Cardiac muscle cell (in vitro differentiated cells and primary cell): ENCODE measurements around the gene OSBPL5. TPM values are rescaled to one million over a fixed set of nuclear protein-coding genes. Genes with fewer than 3 reads are reported as not detected.

Experiments used
- DNase-seq, 2 donors: peaks; one replicate each; pipeline versions ENCODE4 v3.0.0 to v3.0.0-alpha.2; 2010 to 2017; ENCODE audit warnings: low read depth in 1 of 2, low spot score in 1 of 2
- H3K27ac ChIP-seq: fragments of 200-600 bp; sonication (generic); 2 replicates; pipeline ENCODE4 v1.5.1; 2016
- H3K27me3 ChIP-seq: fragments of 200-600 bp; sonication (generic); 2 replicates; pipeline ENCODE4 v1.6.0; 2016; ENCODE audit warnings: control low read depth
- H3K36me3 ChIP-seq: fragments of 200-600 bp; sonication (generic); 2 replicates; pipeline ENCODE4 v1.5.1; 2016; ENCODE audit warnings: control low read depth
- H3K4me1 ChIP-seq: fragments of 200-600 bp; sonication (generic); 2 replicates; pipeline ENCODE4 v1.8.1; 2017; ENCODE audit warnings: low read depth, mild to moderate bottlenecking, mixed run types
- H3K4me3 ChIP-seq: fragments of 200-600 bp; sonication (generic); 2 replicates; pipeline ENCODE4 v1.5.1; 2016; ENCODE audit warnings: mild to moderate bottlenecking
- H3K9me3 ChIP-seq: fragments of 200-600 bp; sonication (generic); 2 replicates; pipeline ENCODE4 v1.5.1; 2017; ENCODE audit warnings: low read depth, mild to moderate bottlenecking, control low read depth
- polyA plus RNA-seq: library from polyadenylated mRNA; unstranded; fragments of >200 nt; fragmentation: Nextera tagmentation; extraction: Ambion mirVana; gene quantifications from 2 replicates; pipeline ENCODE4 v1.2.1, GENCODE V29; 2016
- total RNA-seq: library from RNA; depleted of rRNA; stranded (reverse); fragments of >200 nt; gene quantifications from 2 replicates; pipeline ENCODE4 v1.2.3, GENCODE V29; 2016
- TF ChIP-seq, protein P1 (sequence below): IDR thresholded peaks from 2 replicates; pipeline ENCODE4 v1.5.1; 2012; ENCODE audit warnings: low read depth, mild to moderate bottlenecking, low read length

The OSBPL5 gene
- total and polyA plus RNA-seq, 2 experiments from 2014 or later = 20.9 to 33.9 TPM

DNA sequence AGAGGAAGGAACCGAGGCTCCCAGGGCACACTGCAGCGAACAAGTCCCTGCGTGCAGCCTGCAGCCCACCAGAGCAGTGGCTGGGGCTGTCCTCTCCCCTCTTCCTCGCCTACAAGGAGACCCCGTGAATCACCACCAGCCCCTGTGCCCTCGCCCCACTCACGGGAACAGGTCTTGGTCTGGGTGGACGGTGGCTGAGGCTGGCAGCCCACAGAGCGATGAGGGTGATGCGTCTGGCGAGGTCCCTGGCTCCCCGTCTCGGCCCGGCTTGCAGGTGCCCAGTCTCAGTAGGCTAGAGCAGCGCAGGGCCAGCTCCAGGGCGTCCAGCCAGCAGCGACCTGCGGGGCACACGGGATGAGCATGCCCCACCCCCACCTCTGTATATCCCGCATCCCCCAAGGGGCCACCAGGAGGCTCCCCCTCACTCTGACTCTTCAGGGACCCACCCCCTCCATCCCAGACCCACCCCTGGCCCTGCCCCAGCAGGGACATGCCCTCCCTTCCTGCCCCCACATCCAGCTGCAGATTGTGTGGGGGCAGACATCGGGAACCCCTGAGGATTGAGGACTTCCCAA, 57.4 kb downstream of the OSBPL5 start:
- TF ChIP-seq, protein P1, sequence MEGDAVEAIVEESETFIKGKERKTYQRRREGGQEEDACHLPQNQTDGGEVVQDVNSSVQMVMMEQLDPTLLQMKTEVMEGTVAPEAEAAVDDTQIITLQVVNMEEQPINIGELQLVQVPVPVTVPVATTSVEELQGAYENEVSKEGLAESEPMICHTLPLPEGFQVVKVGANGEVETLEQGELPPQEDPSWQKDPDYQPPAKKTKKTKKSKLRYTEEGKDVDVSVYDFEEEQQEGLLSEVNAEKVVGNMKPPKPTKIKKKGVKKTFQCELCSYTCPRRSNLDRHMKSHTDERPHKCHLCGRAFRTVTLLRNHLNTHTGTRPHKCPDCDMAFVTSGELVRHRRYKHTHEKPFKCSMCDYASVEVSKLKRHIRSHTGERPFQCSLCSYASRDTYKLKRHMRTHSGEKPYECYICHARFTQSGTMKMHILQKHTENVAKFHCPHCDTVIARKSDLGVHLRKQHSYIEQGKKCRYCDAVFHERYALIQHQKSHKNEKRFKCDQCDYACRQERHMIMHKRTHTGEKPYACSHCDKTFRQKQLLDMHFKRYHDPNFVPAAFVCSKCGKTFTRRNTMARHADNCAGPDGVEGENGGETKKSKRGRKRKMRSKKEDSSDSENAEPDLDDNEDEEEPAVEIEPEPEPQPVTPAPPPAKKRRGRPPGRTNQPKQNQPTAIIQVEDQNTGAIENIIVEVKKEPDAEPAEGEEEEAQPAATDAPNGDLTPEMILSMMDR = no peak
- H3K27me3 ChIP-seq = no peaks in the 10 kb centered on the region
- H3K4me3 ChIP-seq = no peak overlapping the region
- H3K36me3 ChIP-seq = no peaks in the 10 kb centered on the region
- H3K27ac ChIP-seq = no peak overlapping the region
- no peaks in the 10 kb centered on the region for H3K9me3 ChIP-seq
- DNase-seq = no peak
- H3K4me1 ChIP-seq = no peaks in the 10 kb centered on the region

- H3K4me1 ChIP-seq = no peaks in the 10 kb centered on the region
- TF ChIP-seq, protein P1 = no peak
- H3K4me3 ChIP-seq = no peak overlapping the region
- no peak for DNase-seq
- H3K27ac ChIP-seq = no peak overlapping the region
- no peaks in the 10 kb centered on the region for H3K27me3 ChIP-seq
- H3K9me3 ChIP-seq = no peaks in the 10 kb centered on the region
- no peaks in the 10 kb centered on the region for H3K36me3 ChIP-seq
Observed at GRCh38 chr11:3106736-3107524, 58.2 kb downstream of the OSBPL5 start.

GRCh38 chr11:3105791-3106735, 59.0 kb downstream of the OSBPL5 start:
- Histone ChIP-seq H3K4me1 (no peaks in the 10 kb centered on the region), H3K36me3 (no peaks in the 10 kb centered on the region), H3K9me3 (no peaks in the 10 kb centered on the region), H3K4me3 (no peak overlapping the region), H3K27ac (no peak overlapping the region), H3K27me3 (no peaks in the 10 kb centered on the region)
- TF ChIP-seq, protein P1 = no peak
- DNase-seq = no peak

DNA sequence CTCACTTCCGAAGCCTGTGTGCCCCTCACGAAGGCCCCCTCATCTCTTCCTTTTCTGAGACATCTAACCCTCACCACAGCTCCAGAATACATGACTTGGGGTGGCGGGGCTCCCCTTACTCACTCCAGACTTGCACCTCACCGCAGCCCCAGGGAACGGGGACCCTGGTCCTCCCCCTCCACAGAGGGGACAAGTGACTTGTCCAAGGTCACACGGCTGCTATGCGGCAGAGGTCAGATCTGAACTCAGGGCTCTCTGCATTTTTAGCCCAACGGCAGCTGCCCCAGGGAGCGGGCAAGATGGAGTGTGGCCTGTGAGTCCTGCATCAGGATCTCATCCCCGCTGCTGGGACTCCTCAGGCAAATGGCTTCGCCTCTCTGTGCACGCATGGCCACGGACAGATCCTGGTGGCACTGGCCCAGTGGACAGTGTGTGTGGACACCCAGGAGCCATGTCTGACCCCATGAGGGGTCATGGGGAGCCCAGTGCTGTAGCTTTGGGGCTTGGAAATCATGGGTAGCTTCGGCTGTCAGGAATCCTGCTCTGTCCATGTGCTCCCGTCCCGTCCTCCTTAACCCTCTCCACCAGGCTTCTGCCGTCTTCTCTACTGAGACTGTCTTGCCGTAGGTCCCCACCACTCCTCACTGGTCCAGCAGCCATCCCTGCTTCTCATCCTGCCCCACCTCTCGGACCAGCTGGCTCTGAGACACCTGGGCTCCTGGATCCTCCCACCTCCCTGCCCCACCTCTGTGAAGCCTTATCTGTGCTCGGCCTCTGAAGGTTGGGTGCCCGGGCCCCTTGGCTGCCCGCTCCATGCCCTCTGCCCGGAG, 59.9 kb downstream of the OSBPL5 start:
- Histone ChIP-seq H3K9me3 (no peaks in the 10 kb centered on the region), H3K4me3 (no peak overlapping the region), H3K27me3 (no peaks in the 10 kb centered on the region), H3K36me3 (no peaks in the 10 kb centered on the region), H3K27ac (no peak overlapping the region), H3K4me1 (no peaks in the 10 kb centered on the region)
- no peak for DNase-seq
- TF ChIP-seq, protein P1 = no peak

- no peaks in the 10 kb centered on the region for H3K27me3 ChIP-seq
- DNase-seq = no peak
- TF ChIP-seq, protein P1 = no peak
- no peaks in the 10 kb centered on the region for H3K36me3 ChIP-seq
- H3K9me3 ChIP-seq = no peaks in the 10 kb centered on the region
- H3K4me3 ChIP-seq = no peak overlapping the region
- H3K4me1 ChIP-seq = no peaks in the 10 kb centered on the region
- no peak overlapping the region for H3K27ac ChIP-seq
Observed at GRCh38 chr11:3104051-3104714, 60.9 kb downstream of the OSBPL5 start.
